ENCODE measurements around the gene NEURL2.

DNA sequence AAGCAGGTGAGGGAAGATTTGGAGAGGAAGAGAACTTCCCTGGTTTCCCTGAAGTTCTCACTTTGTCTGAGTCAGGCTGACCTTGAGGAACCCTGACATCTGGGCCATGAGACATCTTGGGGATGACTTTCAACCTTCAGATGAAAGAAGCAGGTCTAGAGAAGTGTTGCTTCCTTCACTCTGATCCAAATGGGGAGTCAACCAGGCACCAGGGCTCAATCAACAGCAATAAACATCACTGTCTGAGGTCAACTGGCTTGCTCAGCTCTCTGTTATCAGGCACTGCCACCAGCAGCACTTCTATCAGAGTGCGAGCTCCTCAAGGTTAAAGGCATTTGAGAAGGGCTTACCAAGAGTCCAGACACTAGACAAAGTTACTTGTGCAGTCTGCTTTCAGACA lies 40.1 kb downstream of the NEURL2 start:
- TF ChIP-seq POLR2A (IDR thresholded peaks at IDR 0.05) (no peak), POLR2AphosphoS5 (IDR thresholded peaks at IDR 0.05) (no peak)
- TF ChIP-seq, protein P1, sequence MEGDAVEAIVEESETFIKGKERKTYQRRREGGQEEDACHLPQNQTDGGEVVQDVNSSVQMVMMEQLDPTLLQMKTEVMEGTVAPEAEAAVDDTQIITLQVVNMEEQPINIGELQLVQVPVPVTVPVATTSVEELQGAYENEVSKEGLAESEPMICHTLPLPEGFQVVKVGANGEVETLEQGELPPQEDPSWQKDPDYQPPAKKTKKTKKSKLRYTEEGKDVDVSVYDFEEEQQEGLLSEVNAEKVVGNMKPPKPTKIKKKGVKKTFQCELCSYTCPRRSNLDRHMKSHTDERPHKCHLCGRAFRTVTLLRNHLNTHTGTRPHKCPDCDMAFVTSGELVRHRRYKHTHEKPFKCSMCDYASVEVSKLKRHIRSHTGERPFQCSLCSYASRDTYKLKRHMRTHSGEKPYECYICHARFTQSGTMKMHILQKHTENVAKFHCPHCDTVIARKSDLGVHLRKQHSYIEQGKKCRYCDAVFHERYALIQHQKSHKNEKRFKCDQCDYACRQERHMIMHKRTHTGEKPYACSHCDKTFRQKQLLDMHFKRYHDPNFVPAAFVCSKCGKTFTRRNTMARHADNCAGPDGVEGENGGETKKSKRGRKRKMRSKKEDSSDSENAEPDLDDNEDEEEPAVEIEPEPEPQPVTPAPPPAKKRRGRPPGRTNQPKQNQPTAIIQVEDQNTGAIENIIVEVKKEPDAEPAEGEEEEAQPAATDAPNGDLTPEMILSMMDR (IDR thresholded peaks at IDR 0.05) = no peak
